MM.1S (cell line): ENCODE measurements around the gene FXYD4.

Source experiments
- DNase-seq: peaks from one replicate; pipeline ENCODE4 v3.0.0-alpha.2; 2015
- H2AFZ ChIP-seq: fragments of 300-600 bp; sonication (generic); 2 replicates; pipeline ENCODE4 v1.6.0; 2016; ENCODE audit warnings: antibody characterized with exemption, low read length
- H3F3A ChIP-seq: fragments of 300-600 bp; sonication (generic); 2 replicates; pipeline ENCODE4 v1.6.1; 2016; ENCODE audit warnings: mild to moderate bottlenecking, antibody characterized with exemption, low read length, moderate library complexity, mixed read lengths; ENCODE audit not compliant: insufficient read depth
- H3K27ac ChIP-seq: fragments of 300-600 bp; sonication (generic); 2 replicates; pipeline ENCODE4 v1.5.1; 2016; ENCODE audit warnings: mild to moderate bottlenecking, low read length
- H3K27me3 ChIP-seq: fragments of 300-600 bp; sonication (generic); replicated peaks from 2 replicates; pipeline ENCODE4 v1.6.0; 2016; ENCODE audit warnings: low read length; ENCODE audit not compliant: insufficient read depth
- H3K36me3 ChIP-seq: fragments of 300-600 bp; sonication (generic); replicated peaks from 2 replicates; pipeline ENCODE4 v1.6.1; 2016; ENCODE audit warnings: mild to moderate bottlenecking, low read length, mixed read lengths; ENCODE audit not compliant: insufficient read depth
- H3K4me1 ChIP-seq: fragments of 300-600 bp; sonication (generic); 2 replicates; pipeline ENCODE4 v1.6.1; 2016; ENCODE audit warnings: low read length, mixed read lengths
- H3K4me2 ChIP-seq: fragments of 300-600 bp; sonication (generic); 2 replicates; pipeline ENCODE4 v1.6.0; 2016; ENCODE audit warnings: low read depth, low read length
- H3K4me3 ChIP-seq: fragments of 300-600 bp; sonication (generic); 2 replicates; pipeline ENCODE4 v1.5.1; 2016; ENCODE audit warnings: low read length, mixed read lengths
- H3K79me2 ChIP-seq: fragments of 300-600 bp; sonication (generic); 2 replicates; pipeline ENCODE4 v1.6.1; 2016; ENCODE audit warnings: mixed run types, low read length, mixed read lengths
- H3K9ac ChIP-seq: fragments of 300-600 bp; sonication (generic); 2 replicates; pipeline ENCODE4 v1.6.1; 2016; ENCODE audit warnings: low read length, mixed read lengths
- H3K9me2 ChIP-seq: fragments of 300-600 bp; sonication (generic); replicated peaks from 2 replicates; pipeline ENCODE4 v1.6.1; 2016; ENCODE audit warnings: mild to moderate bottlenecking, low read length, mixed read lengths; ENCODE audit not compliant: insufficient read depth
- H3K9me3 ChIP-seq: fragments of 300-600 bp; sonication (generic); replicated peaks from 2 replicates; pipeline ENCODE4 v1.6.1; 2016; ENCODE audit warnings: mild to moderate bottlenecking, low read length, mixed read lengths; ENCODE audit not compliant: insufficient read depth
- H4K20me1 ChIP-seq: fragments of 300-600 bp; sonication (generic); 2 replicates; pipeline ENCODE4 v1.6.1; 2016; ENCODE audit warnings: mild to moderate bottlenecking, low read length, moderate library complexity, mixed read lengths; ENCODE audit not compliant: insufficient read depth
- EZH2 ChIP-seq: fragments of 300-600 bp; sonication (generic); optimal IDR thresholded peaks from 2 replicates; pipeline ENCODE3; 2017; ENCODE audit warnings: low read depth, mild to moderate bottlenecking, antibody characterized with exemption, low read length, mixed read lengths
- EZH2phosphoT487 ChIP-seq: fragments of 300-600 bp; sonication (generic); IDR thresholded peaks from 2 replicates; pipeline ENCODE4 v1.6.1; 2018; ENCODE audit warnings: antibody characterized with exemption, low read length
- TF ChIP-seq, protein P1 (sequence below): fragments of 300-600 bp; sonication (generic); IDR thresholded peaks from 2 replicates; pipeline ENCODE4 v1.5.1; 2016; ENCODE audit warnings: antibody characterized with exemption, low read length, mixed read lengths

FXYD4 gene

DNA sequence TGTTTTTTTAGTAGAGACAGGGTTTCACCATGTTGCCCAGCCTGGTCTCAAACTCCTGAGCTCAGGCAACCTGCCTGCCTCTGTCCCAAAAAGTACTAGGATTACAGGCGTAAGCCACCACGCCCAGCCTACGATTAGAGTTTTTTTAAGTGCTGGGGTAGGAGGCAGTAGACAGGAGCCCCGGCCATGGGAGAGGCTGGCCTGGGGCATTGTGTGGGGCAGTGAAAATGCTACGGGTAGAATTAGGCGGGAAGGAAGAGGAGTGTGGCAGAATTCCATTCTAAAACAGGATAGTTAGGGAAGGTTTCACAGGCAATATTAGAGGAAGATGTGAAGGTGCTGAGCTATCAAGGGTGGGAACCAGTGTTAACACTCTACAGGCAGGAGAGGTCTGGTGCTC is 31.3 kb upstream of the FXYD4 start:
- Histone ChIP-seq H3K9ac (no peak overlapping the region), H3K79me2 (no peaks in the 10 kb centered on the region), H3K4me2 (no peak overlapping the region), H4K20me1 (no peaks in the 10 kb centered on the region), H3K27me3 (peaks cover 7% of the 10 kb centered on the region), H3F3A (no peaks in the 10 kb centered on the region), H3K4me1 (no peaks in the 10 kb centered on the region), H3K9me3 (no peaks in the 10 kb centered on the region), H3K9me2 (no peaks in the 10 kb centered on the region), H3K27ac (no peak overlapping the region), H3K36me3 (no peaks in the 10 kb centered on the region), H2AFZ (no peak overlapping the region), H3K4me3 (no peak overlapping the region)
- DNase-seq: no peak
- TF ChIP-seq, protein P1, sequence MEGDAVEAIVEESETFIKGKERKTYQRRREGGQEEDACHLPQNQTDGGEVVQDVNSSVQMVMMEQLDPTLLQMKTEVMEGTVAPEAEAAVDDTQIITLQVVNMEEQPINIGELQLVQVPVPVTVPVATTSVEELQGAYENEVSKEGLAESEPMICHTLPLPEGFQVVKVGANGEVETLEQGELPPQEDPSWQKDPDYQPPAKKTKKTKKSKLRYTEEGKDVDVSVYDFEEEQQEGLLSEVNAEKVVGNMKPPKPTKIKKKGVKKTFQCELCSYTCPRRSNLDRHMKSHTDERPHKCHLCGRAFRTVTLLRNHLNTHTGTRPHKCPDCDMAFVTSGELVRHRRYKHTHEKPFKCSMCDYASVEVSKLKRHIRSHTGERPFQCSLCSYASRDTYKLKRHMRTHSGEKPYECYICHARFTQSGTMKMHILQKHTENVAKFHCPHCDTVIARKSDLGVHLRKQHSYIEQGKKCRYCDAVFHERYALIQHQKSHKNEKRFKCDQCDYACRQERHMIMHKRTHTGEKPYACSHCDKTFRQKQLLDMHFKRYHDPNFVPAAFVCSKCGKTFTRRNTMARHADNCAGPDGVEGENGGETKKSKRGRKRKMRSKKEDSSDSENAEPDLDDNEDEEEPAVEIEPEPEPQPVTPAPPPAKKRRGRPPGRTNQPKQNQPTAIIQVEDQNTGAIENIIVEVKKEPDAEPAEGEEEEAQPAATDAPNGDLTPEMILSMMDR: no peak
- TF ChIP-seq EZH2: no peak
- no peak for TF ChIP-seq EZH2phosphoT487

DNA sequence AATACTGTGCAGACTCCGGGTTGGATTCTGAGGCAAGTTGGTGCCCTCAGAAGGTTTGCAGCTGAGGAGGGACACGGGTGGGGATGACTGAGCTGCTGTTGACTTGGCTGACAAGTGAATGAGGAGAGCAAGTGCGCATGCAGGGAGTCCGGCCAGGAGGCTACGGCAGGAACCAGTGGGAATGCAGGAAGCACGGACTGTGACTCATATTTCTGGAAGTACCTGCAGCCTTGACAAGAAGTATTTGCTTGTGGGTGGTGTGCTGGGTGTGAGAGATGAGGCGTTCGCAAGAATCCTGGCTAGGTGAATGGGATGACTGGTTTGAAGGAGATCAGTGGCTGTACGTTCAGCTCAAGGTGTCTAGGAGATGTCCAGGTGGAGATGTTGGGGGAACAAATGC is 30.8 kb upstream of the FXYD4 start:
- TF ChIP-seq EZH2 (no peak), EZH2phosphoT487 (no peak)
- TF ChIP-seq, protein P1: no peak
- no peak for DNase-seq

DNA sequence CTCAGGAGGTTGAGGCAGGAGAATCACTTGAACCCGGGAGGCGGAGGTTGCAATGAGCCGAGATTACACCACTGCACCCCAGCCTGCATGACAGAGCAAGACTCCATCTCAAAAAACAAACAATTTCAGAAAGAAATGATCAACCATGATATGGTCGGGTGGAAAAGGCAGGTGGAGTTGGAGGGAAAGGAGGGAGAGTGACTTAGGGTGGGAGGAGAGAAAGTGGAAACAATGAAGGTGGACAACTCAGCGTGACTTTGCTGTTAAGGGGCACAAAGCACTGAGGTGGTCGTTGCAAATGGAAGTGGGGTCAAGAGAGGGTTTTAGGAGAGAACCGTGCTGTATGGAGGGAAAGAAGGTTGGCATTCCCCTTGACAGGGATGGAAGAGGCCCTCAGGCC is 30.0 kb upstream of the FXYD4 start:
- no peaks in the 10 kb centered on the region for H3K9me2 ChIP-seq
- H3K27me3 ChIP-seq: peaks cover 7% of the 10 kb centered on the region
- H4K20me1 ChIP-seq: no peaks in the 10 kb centered on the region
- H3K9ac ChIP-seq: no peak overlapping the region
- no peaks in the 10 kb centered on the region for H3K79me2 ChIP-seq
- H3K4me3 ChIP-seq: no peak overlapping the region
- H3K9me3 ChIP-seq: no peaks in the 10 kb centered on the region
- no peaks in the 10 kb centered on the region for H3F3A ChIP-seq
- no peaks in the 10 kb centered on the region for H3K36me3 ChIP-seq
- no peak for DNase-seq
- TF ChIP-seq, protein P1: no peak
- no peak for TF ChIP-seq EZH2phosphoT487
- no peak overlapping the region for H3K4me2 ChIP-seq
- no peaks in the 10 kb centered on the region for H3K4me1 ChIP-seq
- no peak overlapping the region for H3K27ac ChIP-seq
- H2AFZ ChIP-seq: no peak overlapping the region

More for the DNA sequence above, 30.8 kb upstream of the FXYD4 start:
- Histone ChIP-seq H3K79me2 (no peaks in the 10 kb centered on the region), H3F3A (no peaks in the 10 kb centered on the region), H3K9me2 (no peaks in the 10 kb centered on the region), H4K20me1 (no peaks in the 10 kb centered on the region), H3K4me3 (no peak overlapping the region), H3K36me3 (no peaks in the 10 kb centered on the region), H3K4me2 (no peak overlapping the region), H3K9me3 (no peaks in the 10 kb centered on the region), H3K4me1 (no peaks in the 10 kb centered on the region), H2AFZ (no peak overlapping the region), H3K27me3 (peaks cover 7% of the 10 kb centered on the region), H3K27ac (no peak overlapping the region), H3K9ac (no peak overlapping the region)
